Hippocampal formation (tissue), 2 donors: ENCODE data around the gene ALS2.
"Not testable (repeated sequence)": the region's sequence is repeated elsewhere in the genome, so short reads cannot be mapped to it uniquely, and the experiment has no call there.

Experiments used
- DNase-seq, 2 donors: peaks; one replicate each; lab custom pipeline; 2025; lab: John Stamatoyannopoulos, UW

Gene ALS2

GRCh38 chr2:201674794-201675193, 105.9 kb downstream of the ALS2 start:
- DNase-seq: no peak

- no peak for DNase-seq
These were observed 106.4 kb downstream of the ALS2 start for GRCh38 chr2:201674298-201674697.

- no peak for DNase-seq
These were observed 107.2 kb downstream of the ALS2 start for GRCh38 chr2:201673546-201673945.

GRCh38 chr2:201671205-201671604, 109.5 kb downstream of the ALS2 start:
- not testable (repeated sequence) for DNase-seq

- no peak for DNase-seq
These were observed 110.9 kb downstream of the ALS2 start for GRCh38 chr2:201669865-201670264.

GRCh38 chr2:201668402-201668910, 112.3 kb downstream of the ALS2 start:
- no peak for DNase-seq

GRCh38 chr2:201664334-201664733, 116.4 kb downstream of the ALS2 start:
- no peak for DNase-seq

GRCh38 chr2:201661366-201661765, 119.4 kb downstream of the ALS2 start:
- DNase-seq: no peak

- DNase-seq: no peak
These were observed 120.3 kb downstream of the ALS2 start for GRCh38 chr2:201660293-201660895.

- no peak for DNase-seq
These were observed 124.0 kb downstream of the ALS2 start for GRCh38 chr2:201656740-201657139.

- DNase-seq: no peak
These were observed 124.6 kb downstream of the ALS2 start for GRCh38 chr2:201656102-201656501.

GRCh38 chr2:201654616-201655384, 125.9 kb downstream of the ALS2 start:
- no peak for DNase-seq

- no peak for DNase-seq
These were observed 127.5 kb downstream of the ALS2 start for GRCh38 chr2:201653221-201653620.
